IMR-90 (cell line): Measurements from ENCODE around the gene DNMT1. TPM values are rescaled to one million over a fixed set of nuclear protein-coding genes. Genes with fewer than 3 reads are reported as not detected.

Source experiments
- ATAC-seq: fragments of 200-7000 bp; cut with Tn5 transposase; 2 replicates; pipeline ENCODE4 v1.9.1; 2020; ENCODE audit warnings: low read depth, mild to moderate bottlenecking, moderate library complexity
- BruUV-seq: library from RNA; stranded (reverse); fragments of 400-500 nt; replicated peaks from 2 replicates; lab custom pipeline; 2021; lab: Mats Ljungman, UMichigan
- CTCF ChIA-PET: fragments of 300-600 bp; formaldehyde crosslinking; extraction: SDS; loops from one replicate; lab custom pipeline; 2021; ENCODE audit warnings: antibody characterized with exemption; lab: Yijun Ruan, JAX
- POLR2A ChIA-PET: fragments of 300-600 bp; sonication (Branson Sonifier 250); formaldehyde crosslinking; loops from one replicate; lab custom pipeline; 2022; ENCODE audit warnings: antibody characterized with exemption; ENCODE audit not compliant: unreplicated experiment; lab: Charles Lee
- DNase-seq: peaks from one replicate; pipeline ENCODE4 v3.0.0; 2013
- H2AFZ ChIP-seq: replicated peaks from 2 replicates; pipeline ENCODE3; 2013; ENCODE audit warnings: low read length, mild to moderate bottlenecking; ENCODE audit not compliant: poor library complexity
- H2AK5ac ChIP-seq: 2 replicates; pipeline ENCODE4 v1.6.1; 2013; ENCODE audit warnings: low read depth, low read length, inconsistent platforms
- H2AK9ac ChIP-seq: replicated peaks from 2 replicates; pipeline ENCODE3; 2013; ENCODE audit warnings: mild to moderate bottlenecking, low read depth, low read length, moderate library complexity; ENCODE audit not compliant: poor library complexity
- H2BK120ac ChIP-seq: 2 replicates; pipeline ENCODE4 v1.6.1; 2013; ENCODE audit warnings: low read depth, low read length, inconsistent platforms
- H2BK15ac ChIP-seq: 3 replicates; pipeline ENCODE4 v1.6.1; 2013; ENCODE audit warnings: low read depth, low read length, inconsistent platforms
- H2BK20ac ChIP-seq: 2 replicates; pipeline ENCODE4 v1.6.1; 2013; ENCODE audit warnings: low read depth, mild to moderate bottlenecking, inconsistent platforms, low read length, moderate library complexity
- H2BK5ac ChIP-seq: 2 replicates; pipeline ENCODE4 v1.6.1; 2013; ENCODE audit warnings: mild to moderate bottlenecking, low read depth, low read length, inconsistent platforms; ENCODE audit not compliant: poor library complexity, severe bottlenecking
- H3K14ac ChIP-seq: replicated peaks from 2 replicates; pipeline ENCODE4 v1.6.1; 2013; ENCODE audit warnings: low read depth, low read length, inconsistent platforms
- H3K18ac ChIP-seq: 2 replicates; pipeline ENCODE4 v1.6.1; 2013; ENCODE audit warnings: low read depth, low read length, control low read depth
- H3K23ac ChIP-seq: 2 replicates; pipeline ENCODE4 v1.6.1; 2013; ENCODE audit warnings: low read depth, low read length, inconsistent platforms
- H3K27ac ChIP-seq: 2 replicates; pipeline ENCODE4 v1.5.1; 2013; ENCODE audit warnings: mild to moderate bottlenecking, control low read depth, low read length; ENCODE audit not compliant: insufficient read depth
- H3K27me3 ChIP-seq: 2 replicates; pipeline ENCODE4 v1.6.1; 2013; ENCODE audit warnings: low read length; ENCODE audit not compliant: control insufficient read depth, insufficient read depth
- H3K36me3 ChIP-seq: 2 replicates; pipeline ENCODE4 v1.6.1; 2013; ENCODE audit warnings: low read length, mixed read lengths; ENCODE audit not compliant: control insufficient read depth, insufficient read depth
- H3K4ac ChIP-seq: 2 replicates; pipeline ENCODE4 v1.6.1; 2013; ENCODE audit warnings: low read depth, low read length, inconsistent platforms
- H3K4me1 ChIP-seq: 2 replicates; pipeline ENCODE4 v1.6.1; 2013; ENCODE audit warnings: low read length, mixed read lengths; ENCODE audit not compliant: control insufficient read depth, insufficient read depth
- H3K4me2 ChIP-seq: 2 replicates; pipeline ENCODE4 v1.6.1; 2013; ENCODE audit warnings: low read depth, mild to moderate bottlenecking, control low read depth, low read length, moderate library complexity
- H3K4me3 ChIP-seq: 2 replicates; pipeline ENCODE4 v1.5.1; 2013; ENCODE audit warnings: low read depth, mild to moderate bottlenecking, control low read depth, low read length, moderate library complexity; ENCODE audit not compliant: insufficient read depth
- H3K56ac ChIP-seq: 2 replicates; pipeline ENCODE4 v1.6.1; 2013; ENCODE audit warnings: low read length, inconsistent platforms; ENCODE audit not compliant: insufficient read depth; ENCODE audit errors: extremely low read depth
- H3K79me1 ChIP-seq, 2 experiments: 2 replicates each; pipeline ENCODE4 v1.6.1; 2013; ENCODE audit warnings: low read length in 2 of 2, inconsistent platforms in 1 of 2, low read depth in 1 of 2
- H3K9ac ChIP-seq: 2 replicates; pipeline ENCODE4 v1.6.1; 2013; ENCODE audit warnings: low read depth, low read length, control low read depth
- H3K9me1 ChIP-seq: 2 replicates; pipeline ENCODE4 v1.6.1; 2013; ENCODE audit warnings: low read length, inconsistent platforms; ENCODE audit not compliant: insufficient read depth
- H3K9me3 ChIP-seq: 2 replicates; pipeline ENCODE4 v1.6.1; 2013; ENCODE audit warnings: low read length; ENCODE audit not compliant: control insufficient read depth, insufficient read depth
- H4K20me1 ChIP-seq: 2 replicates; pipeline ENCODE4 v1.6.1; 2013; ENCODE audit warnings: low read length, inconsistent platforms; ENCODE audit not compliant: insufficient read depth
- H4K5ac ChIP-seq: 2 replicates; pipeline ENCODE4 v1.6.1; 2013; ENCODE audit warnings: mild to moderate bottlenecking, low read depth, low read length, control low read depth
- H4K8ac ChIP-seq, 2 experiments: 2 replicates each; pipeline ENCODE4 v1.6.1; 2013; ENCODE audit warnings: low read depth in 2 of 2, low read length in 2 of 2, control low read depth in 1 of 2, inconsistent platforms in 1 of 2
- H4K91ac ChIP-seq: 2 replicates; pipeline ENCODE4 v1.6.1; 2013; ENCODE audit warnings: low read depth, low read length, inconsistent platforms; ENCODE audit not compliant: insufficient read depth
- BHLHE40 ChIP-seq: fragments of 150-350 bp; IDR thresholded peaks from 2 replicates; pipeline ENCODE4 v1.6.1; 2016; ENCODE audit warnings: mild to moderate bottlenecking, low read depth, low read length
- CEBPB ChIP-seq: IDR thresholded peaks from 2 replicates; pipeline ENCODE4 v1.6.1; 2012; ENCODE audit warnings: low read depth, low read length, improper control_type of control experiment
- CTCF ChIP-seq: conservative IDR thresholded peaks from 2 replicates; pipeline ENCODE4 v1.5.1; 2012; ENCODE audit warnings: mild to moderate bottlenecking, low read depth, low read length, improper control_type of control experiment
- ELK1 ChIP-seq: fragments of 150-350 bp; IDR thresholded peaks from 2 replicates; pipeline ENCODE4 v1.6.1; 2016; ENCODE audit warnings: low read depth, mild to moderate bottlenecking, low read length, moderate library complexity, borderline replicate concordance
- FOS ChIP-seq: fragments of 150-350 bp; IDR thresholded peaks from 2 replicates; pipeline ENCODE4 v1.6.1; 2016; ENCODE audit warnings: low read depth, low read length
- MAFK ChIP-seq: IDR thresholded peaks from 2 replicates; pipeline ENCODE4 v1.6.1; 2012; ENCODE audit warnings: low read depth, low read length, improper control_type of control experiment
- NFE2L2 ChIP-seq: fragments of 150-350 bp; IDR thresholded peaks from 2 replicates; pipeline ENCODE4 v1.6.1; 2016; ENCODE audit warnings: low read depth, mild to moderate bottlenecking, low read length
- RAD21 ChIP-seq: IDR thresholded peaks from 2 replicates; pipeline ENCODE4 v1.6.1; 2012; ENCODE audit warnings: low read length, improper control_type of control experiment
- USF2 ChIP-seq: fragments of 150-350 bp; IDR thresholded peaks from 2 replicates; pipeline ENCODE4 v1.6.1; 2017; ENCODE audit warnings: mild to moderate bottlenecking, antibody characterized with exemption, low read length, low read depth
- WGBS, 2 experiments: methylation state at CpG; one replicate each; pipeline versions ENCODE4 v1.1.5 to v1.1.7; 2013; ENCODE audit warnings: missing lambda C conversion rate in 2 of 2; ENCODE audit not compliant: insufficient read length in 1 of 2; ENCODE audit errors: extremely low coverage in 2 of 2; 5-methylcytosine and 5-hydroxymethylcytosine counted together
- dilution Hi-C: fragments of 300-500 bp; cut with HindIII; formaldehyde crosslinking; loops from one replicate; pipeline ENCODE4 v1.14.3; 2018; ENCODE audit warnings: low sequenced_read_pairs; ENCODE audit not compliant: unreplicated experiment
- in situ Hi-C: fragments of 300-500 bp; cut with MboI; formaldehyde crosslinking; loops from 3 replicates; pipeline ENCODE4 v1.14.3; 2019; ENCODE audit warnings: low sequenced_read_pairs, inconsistent platforms, mixed read lengths
- intact Hi-C: fragments of 100-400 bp; cut with micrococcal nuclease; formaldehyde crosslinking; loops from 2 replicates; pipeline ENCODE4 v1.10.0; 2022
- polyA plus RNA-seq, 3 experiments: library from polyadenylated mRNA; depleted of rRNA; stranded (reverse); fragments of >200 nt; gene quantifications; 2 replicates each; pipeline ENCODE4 v1.2.3, GENCODE V29; 2012; ENCODE audit warnings: low replicate concordance in 1 of 3
- total RNA-seq: library from RNA; depleted of rRNA; stranded (reverse); fragments of >200 nt; gene quantifications from 2 replicates; pipeline ENCODE4 v1.2.3, GENCODE V29; 2012

The DNMT1 gene
- total and polyA plus RNA-seq, 2 of the 4 experiments (the other 2 are of a cell fraction) = 26.2 to 83.6 TPM

GRCh38 chr19:10235003-10235402, 40.2 kb upstream of the DNMT1 start:
- CTCF ChIA-PET = no interaction called here

More at GRCh38 chr19:10235003-10235402, 40.2 kb upstream of the DNMT1 start:
- no peak overlapping the region for H3K14ac ChIP-seq
- no peaks in the 10 kb centered on the region for H3K36me3 ChIP-seq
- peaks cover 7 to 13% of the 10 kb centered on the region in 2 experiments; a peak in 3 of 4 replicates for H3K79me1 ChIP-seq
- no peaks in the 10 kb centered on the region; the same call in 1 of the 2 replicates for H4K20me1 ChIP-seq
- no peak overlapping the region for H2BK120ac ChIP-seq
- no peak overlapping the region for H2AK9ac ChIP-seq
- ATAC-seq = no peak
- TF ChIP-seq ELK1 (no peak), USF2 (no peak), MAFK (no peak), CTCF (no peak), NFE2L2 (no peak), RAD21 (no peak), CEBPB (no peak), FOS (no peak), BHLHE40 (no peak)
- H2BK20ac ChIP-seq = no peak overlapping the region
- H4K91ac ChIP-seq = no peak overlapping the region
- DNase-seq = no peak
- no peak overlapping the region for H2BK5ac ChIP-seq
- no CpG with 5 or more reads among the region's 4 CpGs for WGBS, 2 experiments
- no peak overlapping the region for H3K23ac ChIP-seq
- H3K9ac ChIP-seq = no peak overlapping the region
- no peak overlapping the region for H4K5ac ChIP-seq
- no peak overlapping the region for H3K27ac ChIP-seq
- no TSS peak for BruUV-seq
- dilution Hi-C loops (no loop called here), intact Hi-C loops (no loop called here), in situ Hi-C loops (no loop called here)
- no peak overlapping the region for H2AFZ ChIP-seq
- no peak overlapping the region for H2BK15ac ChIP-seq
- H3K56ac ChIP-seq = no peak overlapping the region
- no peak overlapping the region for H3K18ac ChIP-seq
- no peaks in the 10 kb centered on the region for H3K27me3 ChIP-seq
- 0 out of 2 replicates have a peak overlapping the region, but pooled peaks have one; percentile 57 for H2AK5ac ChIP-seq
- no peak overlapping the region for H3K4me3 ChIP-seq
- POLR2A ChIA-PET = no interaction called here
- peaks cover 5% of the 10 kb centered on the region for H3K9me1 ChIP-seq
- H3K4me2 ChIP-seq = no peak overlapping the region
- H3K9me3 ChIP-seq = no peaks in the 10 kb centered on the region
- H4K8ac ChIP-seq = no peak overlapping the region
- peaks cover 14% of the 10 kb centered on the region for H3K4me1 ChIP-seq
- H3K4ac ChIP-seq = no peak overlapping the region
